ENCODE data around the gene MYMX. TPM values are rescaled to one million over a fixed set of nuclear protein-coding genes. Genes with fewer than 3 reads are reported as not detected.
A peak's percentile ranks its signal among the peaks of the same experiment; 100 is the strongest.
"Not testable (repeated sequence)": the region's sequence is repeated elsewhere in the genome, so short reads cannot be mapped to it uniquely, and the experiment has no call there.

The MYMX gene
- polyA plus RNA-seq (ENCODE audit: insufficient read length in 10 of 10), result 10 to 100 TPM; 17.2 to 24.8 (median 20.0) TPM
- long read RNA-seq, donor 1, partial matches to known transcripts, result 7 of 9 reads
- long read RNA-seq, donor 1, other reads (novel, unspliced or antisense), result 0 of 9 reads
- long read RNA-seq, donor 2, transcript MYMX-201 (2 exons, 817 nt), result major isoform, 5 of 11 reads
- long read RNA-seq, donor 2, partial matches to known transcripts, result 6 of 11 reads
- long read RNA-seq, donor 2, other reads (novel, unspliced or antisense), result 0 of 11 reads
- long read RNA-seq, donor 3, result 0 reads
- long read RNA-seq, donor 4, partial matches to known transcripts, result 6 of 7 reads
- long read RNA-seq, donor 4, other reads (novel, unspliced or antisense), result 0 of 7 reads
- long read RNA-seq, donor 5, transcript MYMX-201 (2 exons, 817 nt), result major isoform, 8 of 8 reads
- long read RNA-seq, donor 5, partial matches to known transcripts, result 0 of 8 reads
- long read RNA-seq, donor 5, other reads (novel, unspliced or antisense), result 0 of 8 reads
- long read RNA-seq, donor 6, transcript MYMX-201 (2 exons, 817 nt), result major isoform, 8 of 16 reads
- long read RNA-seq, donor 6, partial matches to known transcripts, result 8 of 16 reads
- long read RNA-seq, donor 6, other reads (novel, unspliced or antisense), result 0 of 16 reads
- long read RNA-seq, donor 7, transcript MYMX-201 (2 exons, 817 nt), result major isoform, 5 of 12 reads
- long read RNA-seq, donor 7, partial matches to known transcripts, result 7 of 12 reads
- long read RNA-seq, donor 7, other reads (novel, unspliced or antisense), result 0 of 12 reads
- long read RNA-seq, donor 8, partial matches to known transcripts, result 0 of 4 reads
- long read RNA-seq, donor 8, other reads (novel, unspliced or antisense), result 0 of 4 reads
- long read RNA-seq, donor 9, result 0 reads

- DNase-seq, result peak in 1 of 3 donors; percentile 85
These were observed at the start of gene MYMX for GRCh38 chr6:44216677-44217331. Gene MYMX (plus strand): TSS chr6:44216926. CDS start chr6:44217472, 546 bp downstream.

- no peak for DNase-seq
These were observed 49.2 kb upstream of the MYMX start for GRCh38 chr6:44167567-44167966.

GRCh38 chr6:44169154-44169553 is 47.6 kb upstream of the MYMX start:
- DNase-seq, result no peak

GRCh38 chr6:44169886-44170570 is 46.7 kb upstream of the MYMX start:
- DNase-seq, result no peak

GRCh38 chr6:44171899-44172546 is 44.7 kb upstream of the MYMX start:
- no peak for DNase-seq

GRCh38 chr6:44172731-44173500 is 43.8 kb upstream of the MYMX start:
- peak; percentile 62 to 88 (median 85) for DNase-seq

- DNase-seq, result no peak
These were observed 40.5 kb upstream of the MYMX start for GRCh38 chr6:44176130-44176761.

- DNase-seq, result no peak
These were observed 39.8 kb upstream of the MYMX start for GRCh38 chr6:44176762-44177509.

GRCh38 chr6:44177691-44178423 is 38.9 kb upstream of the MYMX start:
- no peak for DNase-seq

- no peak for DNase-seq
These were observed 38.2 kb upstream of the MYMX start for GRCh38 chr6:44178424-44179071.

- no peak for DNase-seq
These were observed 37.6 kb upstream of the MYMX start for GRCh38 chr6:44179072-44179536.

GRCh38 chr6:44179648-44180047 is 37.1 kb upstream of the MYMX start:
- DNase-seq, result no peak

- no peak for DNase-seq
These were observed 36.3 kb upstream of the MYMX start for GRCh38 chr6:44180406-44180805.

- no peak for DNase-seq
These were observed 35.8 kb upstream of the MYMX start for GRCh38 chr6:44180886-44181285.

GRCh38 chr6:44181784-44182183 is 34.9 kb upstream of the MYMX start:
- DNase-seq, result not testable (repeated sequence)

GRCh38 chr6:44182911-44183390 is 33.8 kb upstream of the MYMX start:
- no peak for DNase-seq

- DNase-seq, result no peak
These were observed 32.9 kb upstream of the MYMX start for GRCh38 chr6:44183783-44184182.

All from muscle of back (tissue), 13 donors.